GM11168 (cell line): ENCODE measurements around the gene ITPKB.
"Not testable (repeated sequence)": the region's sequence is repeated elsewhere in the genome, so short reads cannot be mapped to it uniquely, and the experiment has no call there.

Experiments used
- in situ Hi-C: fragments of 300-500 bp; cut with MboI; formaldehyde crosslinking; loops from one replicate; pipeline ENCODE4 v1.12.0; 2022; ENCODE audit warnings: low sequenced_read_pairs; ENCODE audit not compliant: unreplicated experiment

ITPKB gene

DNA sequence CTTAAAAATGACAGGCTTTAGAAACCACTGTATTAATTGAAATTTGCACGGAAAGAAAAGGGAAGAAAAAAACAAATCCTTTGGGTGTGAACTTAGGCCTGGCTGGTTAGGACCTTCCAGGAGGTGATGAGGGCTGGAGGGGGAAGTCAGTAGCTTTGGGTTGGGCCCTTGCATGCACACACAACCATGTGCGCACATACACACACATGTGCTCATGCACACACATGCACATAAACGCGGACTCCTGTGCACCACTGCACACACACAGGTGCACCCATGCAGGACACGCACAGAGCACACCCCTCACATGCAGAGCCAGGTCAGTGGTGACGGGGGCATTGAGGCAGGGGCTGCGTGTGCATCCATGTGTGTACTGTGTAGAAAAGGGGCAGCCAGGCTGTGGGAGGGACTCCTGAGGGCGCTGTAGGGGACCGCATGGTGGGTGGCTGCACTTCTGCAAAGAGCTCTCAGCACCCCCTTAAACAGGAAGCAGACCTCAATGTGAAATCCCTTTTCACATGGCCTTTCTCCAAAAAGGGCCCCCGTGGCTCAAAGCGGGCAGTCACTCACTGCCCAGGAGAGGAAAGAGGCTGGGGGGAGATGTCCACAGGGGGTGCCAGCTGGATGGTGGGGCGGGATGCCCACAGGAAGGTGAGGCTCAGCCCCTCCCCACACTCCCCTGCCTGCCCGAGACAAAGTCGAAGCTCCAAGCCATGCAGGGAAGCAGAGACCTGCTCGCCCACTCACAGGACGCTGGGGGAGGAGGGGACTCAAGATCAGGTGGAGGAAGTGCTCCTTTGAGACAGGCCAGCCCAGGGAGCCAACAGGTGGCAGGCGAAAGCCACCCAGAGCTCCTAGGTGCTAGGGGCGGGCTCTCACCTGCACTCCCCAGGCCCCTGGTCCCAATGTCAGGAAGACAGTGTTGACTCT, 95.2 kb downstream of the ITPKB start:
- in situ Hi-C loops: no loop called here

- in situ Hi-C loops: no loop called here
Observed at GRCh38 chr1:226643177-226643576, 95.9 kb downstream of the ITPKB start.

DNA sequence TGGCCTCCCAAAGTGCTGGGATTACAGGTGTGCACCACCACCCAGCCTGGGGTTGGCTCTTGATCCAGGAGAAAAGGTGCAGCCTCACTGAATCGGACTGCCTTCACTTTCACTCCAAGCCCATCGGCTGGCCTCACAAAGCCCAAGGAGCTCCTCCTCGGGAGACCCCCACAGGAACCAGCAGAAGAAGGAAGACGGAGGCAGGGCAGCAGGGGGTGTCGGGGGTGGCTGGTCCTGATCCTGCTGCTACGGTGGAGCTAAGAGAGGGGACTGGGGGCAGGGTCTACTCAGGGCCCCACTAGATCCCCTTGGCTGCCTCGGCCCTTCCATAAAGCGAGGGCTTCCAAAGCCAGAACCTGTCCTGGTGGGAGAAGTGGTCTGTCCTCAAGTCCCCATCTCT, 96.7 kb downstream of the ITPKB start:
- in situ Hi-C loops: no loop called here

GRCh38 chr1:226641671-226642231, 97.3 kb downstream of the ITPKB start:
- in situ Hi-C loops: no loop called here

DNA sequence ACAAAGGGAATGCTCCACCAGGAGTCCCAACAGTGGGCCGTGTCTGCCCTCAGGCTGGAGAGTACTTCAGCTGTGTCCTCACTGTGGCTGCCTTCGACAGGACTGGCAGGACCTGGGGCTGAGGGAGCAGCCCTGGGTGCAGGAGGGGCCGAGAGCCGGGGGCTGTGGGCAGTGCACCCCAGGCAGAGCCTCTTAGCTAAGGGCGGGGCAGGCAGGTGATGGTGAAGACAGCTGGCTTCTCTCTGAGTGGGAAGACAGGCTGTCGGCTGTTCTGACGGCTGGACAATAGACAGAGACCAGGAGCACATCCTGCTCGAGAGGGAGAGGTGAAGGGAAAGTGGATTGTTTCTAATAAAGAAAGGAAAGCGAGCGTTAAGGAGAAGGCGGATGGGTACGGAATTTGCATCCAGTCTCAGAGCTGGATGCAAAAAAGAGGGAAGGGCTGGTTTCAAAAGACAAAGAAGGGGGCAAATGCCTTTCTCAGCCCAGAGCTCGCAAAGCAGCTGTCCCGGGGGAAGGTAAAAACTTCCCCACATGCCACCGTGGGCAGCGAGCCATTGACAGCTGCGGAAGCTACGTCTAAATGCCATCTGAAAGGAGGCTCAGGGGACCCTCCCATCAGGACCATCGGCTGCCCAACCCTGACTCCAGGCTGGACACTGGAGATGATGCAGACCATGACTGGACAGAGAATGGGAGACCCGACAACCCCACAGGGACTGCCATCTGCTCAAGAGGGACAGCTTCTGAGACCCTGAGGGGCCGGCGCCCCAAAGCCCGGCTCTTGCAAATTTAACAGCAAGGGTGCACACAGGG, 98.6 kb downstream of the ITPKB start:
- in situ Hi-C loops: no loop called here

GRCh38 chr1:226639631-226640061, 99.4 kb downstream of the ITPKB start:
- in situ Hi-C loops: no loop called here

GRCh38 chr1:226639206-226639605, 99.9 kb downstream of the ITPKB start:
- in situ Hi-C loops: not testable (repeated sequence)

DNA sequence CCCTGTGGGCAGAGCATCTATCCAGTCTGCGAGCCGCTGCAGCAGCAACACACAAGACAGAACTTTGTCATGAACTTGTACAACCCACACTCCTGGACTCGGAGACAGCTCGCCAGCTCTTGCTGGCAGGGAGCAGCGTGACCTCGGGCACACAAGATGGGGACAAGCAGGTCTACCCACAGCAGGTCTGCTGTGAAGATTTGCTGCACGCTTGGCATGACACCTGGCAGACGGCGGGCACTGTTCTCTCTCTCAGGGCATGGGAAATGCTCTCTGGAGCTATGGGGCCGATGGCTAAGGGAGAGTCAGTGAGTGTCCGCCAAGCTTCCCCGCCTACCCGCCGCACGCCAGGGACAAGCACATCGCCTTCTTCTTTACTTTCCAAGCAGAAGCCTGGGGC, 100.5 kb downstream of the ITPKB start:
- in situ Hi-C loops: no loop called here

DNA sequence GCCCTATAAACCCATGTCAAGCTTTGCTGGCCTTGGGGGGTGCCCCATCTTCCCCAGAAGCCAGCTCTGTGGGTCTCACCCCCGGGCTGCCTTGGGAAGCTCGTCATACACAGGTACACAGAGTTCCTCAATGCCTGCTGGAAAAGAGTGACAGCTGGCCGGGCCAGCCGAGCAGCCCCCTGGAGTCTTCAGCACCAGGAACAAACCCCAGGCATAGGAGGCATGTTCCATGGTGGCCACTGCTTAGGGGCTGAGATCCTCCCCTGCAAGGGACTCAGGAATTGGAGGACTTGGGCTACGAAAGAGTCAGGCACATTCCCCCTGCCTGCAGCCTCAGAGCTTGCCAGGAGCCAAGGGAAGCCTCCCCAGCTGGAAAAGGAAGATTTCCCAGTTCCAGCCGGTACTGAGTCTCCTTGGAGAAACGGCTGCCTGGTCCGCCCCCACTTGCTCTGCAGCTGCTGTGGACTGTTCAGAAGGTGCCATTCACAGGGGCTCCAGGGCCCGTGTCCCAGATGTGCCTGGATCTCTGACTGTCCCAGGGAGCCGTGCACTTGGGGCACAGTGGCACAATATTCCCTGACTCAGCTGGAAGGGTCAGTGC, 101.0 kb downstream of the ITPKB start:
- in situ Hi-C loops: no loop called here

- in situ Hi-C loops: no loop called here
Observed at GRCh38 chr1:226637147-226637935, 101.7 kb downstream of the ITPKB start.

- in situ Hi-C loops: no loop called here
Observed at GRCh38 chr1:226636847-226637096, 102.3 kb downstream of the ITPKB start.

DNA sequence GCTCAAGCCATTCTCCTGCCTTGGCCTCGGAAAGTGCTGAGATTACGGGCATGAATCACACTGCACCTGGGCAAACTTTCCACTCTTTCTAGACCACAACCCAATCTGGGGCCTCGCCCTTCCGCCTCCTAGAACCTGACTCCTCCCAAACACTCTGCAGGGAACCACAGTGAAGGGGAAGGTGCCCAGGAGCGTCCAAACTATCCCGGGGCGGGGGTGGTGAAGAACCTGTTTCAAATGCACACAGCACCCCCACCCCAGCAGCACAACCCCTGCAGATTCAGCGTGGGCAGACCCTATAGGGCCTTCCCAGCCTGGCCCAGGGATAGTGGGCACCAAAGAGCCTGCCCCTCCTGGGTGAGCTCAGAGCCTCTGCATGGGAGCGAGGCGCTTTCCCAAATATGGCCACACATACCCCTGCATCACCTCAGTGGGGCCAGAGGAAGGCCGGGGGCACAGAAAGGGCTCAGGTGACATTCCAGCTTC, 103.6 kb downstream of the ITPKB start:
- in situ Hi-C loops: no loop called here

DNA sequence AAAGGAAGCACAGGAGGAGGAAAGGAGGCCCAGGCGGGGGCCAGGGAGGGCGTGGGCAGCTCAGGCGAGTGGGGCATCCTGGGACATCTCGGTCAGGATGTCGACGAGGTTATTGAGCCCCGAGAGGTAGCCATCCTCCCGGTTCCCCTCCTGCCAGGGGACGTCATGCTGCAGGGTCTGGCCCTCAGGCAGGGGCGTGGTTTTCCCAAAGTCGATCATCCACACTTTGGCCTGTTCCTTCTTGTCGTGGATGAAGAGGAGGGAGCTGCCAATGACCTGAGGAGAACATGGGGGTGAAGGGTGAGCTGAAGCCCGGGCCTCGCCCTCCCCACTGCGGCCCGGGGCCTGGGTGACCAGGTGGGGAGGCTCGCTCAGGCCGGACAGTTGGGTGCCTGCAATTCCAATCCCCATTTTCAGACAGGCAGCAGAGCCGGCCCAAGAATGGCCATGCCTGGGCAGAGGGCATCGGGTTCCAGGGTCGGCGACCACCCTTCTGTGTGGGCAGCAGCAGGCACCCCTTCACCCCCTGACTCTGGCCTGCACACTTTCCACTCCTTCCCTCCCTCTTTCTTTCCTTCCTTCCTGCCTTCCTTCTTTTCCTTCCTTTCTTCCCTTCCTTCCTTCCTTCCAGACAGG, 104.4 kb downstream of the ITPKB start:
- in situ Hi-C loops: loop anchor here (5.0 kb wide), 1 partner anchor 188 kb away; no protein-coding TSS in a partner anchor

DNA sequence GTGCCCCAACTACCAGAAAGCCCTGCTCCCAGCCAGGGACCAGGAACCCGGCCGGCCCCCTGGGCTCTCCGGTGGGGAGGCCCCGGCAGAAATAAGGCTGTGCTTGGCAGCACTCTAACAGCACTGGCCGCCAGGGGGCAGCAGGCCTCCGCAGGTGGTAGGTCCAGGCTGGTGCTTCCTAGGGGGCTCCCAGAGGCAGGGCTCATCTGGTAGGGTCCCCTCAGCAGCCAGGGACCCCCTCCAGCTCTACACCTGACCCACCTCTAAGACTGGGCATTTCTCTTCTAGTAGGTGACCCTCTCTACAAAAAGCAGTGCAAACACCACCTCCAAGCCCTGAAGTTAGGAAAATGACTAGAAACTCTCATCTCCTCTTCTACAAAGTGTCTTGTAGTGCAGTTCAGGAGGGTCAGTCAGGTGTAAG, 104.9 kb downstream of the ITPKB start:
- in situ Hi-C loops: loop anchor here (5.0 kb wide), 1 partner anchor 188 kb away; no protein-coding TSS in a partner anchor

DNA sequence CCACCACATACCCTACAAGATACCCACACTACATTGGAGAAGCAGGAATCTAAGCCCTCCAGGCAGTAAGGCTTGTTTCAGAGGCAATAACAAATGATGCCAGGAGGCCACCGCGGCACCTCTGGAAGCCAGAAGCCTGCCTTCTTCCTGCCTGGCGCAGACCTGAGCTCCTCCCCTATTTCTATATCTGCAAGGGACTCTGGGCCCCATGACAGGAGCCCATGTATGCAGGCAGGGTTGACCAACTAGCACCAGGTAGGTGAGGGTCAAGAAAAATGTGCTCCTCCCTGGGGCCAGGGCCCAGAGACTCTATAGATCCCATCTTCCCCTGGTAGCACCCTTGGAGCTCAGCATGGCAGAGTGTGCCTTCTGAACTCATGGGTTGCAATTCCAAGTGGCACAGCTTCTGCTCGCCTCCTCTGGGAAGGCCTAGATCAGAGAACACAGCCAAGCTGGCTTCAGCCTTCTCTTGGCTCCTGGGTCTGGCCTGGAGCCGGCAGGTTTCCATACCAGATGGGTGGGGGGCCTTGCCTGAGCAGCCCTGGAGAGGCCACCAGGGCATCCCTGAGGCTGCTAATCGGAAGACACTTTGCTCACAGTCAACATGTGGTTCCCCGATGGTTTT, 105.4 kb downstream of the ITPKB start:
- in situ Hi-C loops: loop anchor here (5.0 kb wide), 1 partner anchor 189 kb away; no protein-coding TSS in a partner anchor

DNA sequence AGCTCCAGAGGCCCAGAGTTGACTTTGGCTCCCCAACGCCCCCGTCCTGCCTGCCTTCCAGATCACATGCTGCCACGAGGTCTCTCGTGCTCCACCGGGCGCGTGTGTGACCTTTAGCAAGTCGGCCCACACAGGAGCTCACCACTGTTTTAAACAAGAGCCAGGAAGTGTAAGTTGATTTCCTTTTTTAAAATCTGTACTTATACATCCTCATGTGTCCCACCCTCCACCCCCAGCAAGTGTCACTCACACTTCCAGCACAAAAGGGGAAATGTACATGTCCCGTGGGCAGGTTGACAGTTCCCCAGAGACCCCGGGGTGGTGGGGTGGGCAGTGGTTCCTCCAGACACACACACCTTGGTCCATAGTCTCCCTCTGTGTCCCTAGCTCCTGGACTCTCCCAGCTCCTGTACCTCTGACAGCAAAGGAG, 106.1 kb downstream of the ITPKB start:
- in situ Hi-C loops: loop anchor here (5.0 kb wide), 1 partner anchor 189 kb away; no protein-coding TSS in a partner anchor

DNA sequence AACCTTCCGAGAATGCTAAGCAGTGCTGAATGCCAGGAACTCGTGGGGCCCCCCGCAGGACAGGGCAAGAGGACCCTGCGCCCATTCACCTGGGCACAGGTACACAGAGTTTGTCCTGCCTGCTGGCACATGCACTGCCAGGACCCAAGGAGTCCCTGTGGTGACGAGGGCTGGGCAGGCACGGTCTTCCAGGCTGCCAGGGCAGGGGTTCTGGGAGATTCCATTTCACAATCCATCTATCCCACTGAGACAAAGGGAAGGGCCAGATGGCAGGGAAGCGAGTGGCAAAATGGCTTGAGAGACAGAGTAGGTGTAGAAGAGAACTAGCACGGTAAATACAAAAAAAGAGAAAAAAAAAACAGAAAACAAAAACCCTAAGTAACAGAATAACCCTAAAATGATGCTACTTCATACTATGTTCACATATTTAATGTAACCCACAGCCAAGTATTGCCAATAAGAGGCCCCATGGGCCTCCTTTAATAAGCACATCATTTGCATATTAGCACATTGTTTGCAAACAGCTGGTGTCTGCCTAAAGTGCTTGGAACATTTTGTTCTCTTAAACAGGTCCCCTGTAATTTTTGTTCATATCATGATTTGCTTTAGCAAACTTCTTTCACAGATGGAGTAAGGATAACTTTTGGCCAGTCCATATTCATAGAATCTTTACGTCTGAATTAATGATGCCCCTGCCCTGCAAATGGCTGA, 106.8 kb downstream of the ITPKB start:
- in situ Hi-C loops: loop anchor here (5.0 kb wide), 1 partner anchor 190 kb away; no protein-coding TSS in a partner anchor
